ENCODE measurements around the gene PER1. TPM values are rescaled to one million over a fixed set of nuclear protein-coding genes. Genes with fewer than 3 reads are reported as not detected.

The PER1 gene
- total RNA-seq, 4 donors from 2014 or later: 105 to 263 (median 164) TPM

- intact Hi-C loops (cut with DNase I; ENCODE audit: low total_unique reads): no loop called here
- Histone ChIP-seq H3K9me3 (no peaks in the 10 kb centered on the region), H3K27me3 (peaks cover 31 to 44% (median 37%) of the 10 kb centered on the region in 3 donors), H3K4me1 (peaks cover 63 to 71% of the 10 kb centered on the region in 2 donors), H3K4me3 (peak overlapping the region; percentile 51 to 63 (median 56)), H3K36me3 (no peaks in the 10 kb centered on the region), H3K27ac (peak overlapping the region in 1 of 4 donors; percentile 4)
- DNase-seq (no peak), ATAC-seq (no peak)
- TF ChIP-seq POLR2A (IDR thresholded peaks at IDR 0.05) (no peak), CTCF (IDR thresholded peaks at IDR 0.05 in 4 of 5, conservative IDR thresholded peaks at IDR 0.05 in 1 of 5) (no peak)
- in situ Hi-C loops (cut with MboI; ENCODE audit: low sequenced_read_pairs in 4 of 4): loop anchor here in 2 of 4 donors (10.0 kb wide), 2 partner anchors 52 to 62 kb away; partner anchors contain the start of gene TMEM107 (in 1 of the 2)
Observed at GRCh38 chr17:8122924-8123694, 29.1 kb downstream of the PER1 start.

- no peak overlapping the region for H3K27ac ChIP-seq
- TF ChIP-seq CTCF (IDR thresholded peaks at IDR 0.05 in 4 of 5, conservative IDR thresholded peaks at IDR 0.05 in 1 of 5): no peak
- TF ChIP-seq POLR2A (IDR thresholded peaks at IDR 0.05): no peak
- peaks cover 31 to 44% (median 37%) of the 10 kb centered on the region in 3 donors for H3K27me3 ChIP-seq
- in situ Hi-C loops (cut with MboI; ENCODE audit: low sequenced_read_pairs in 4 of 4): loop anchor here in 2 of 4 donors (10.0 kb wide), 2 partner anchors 52 to 62 kb away; partner anchors contain the start of gene TMEM107 (in 1 of the 2)
- no peak for ATAC-seq
- H3K4me3 ChIP-seq: peak overlapping the region; percentile 51 to 63 (median 56)
- intact Hi-C loops (cut with DNase I; ENCODE audit: low total_unique reads): no loop called here
- peaks cover 69 to 77% of the 10 kb centered on the region in 2 donors for H3K4me1 ChIP-seq
- no peak for DNase-seq
- H3K36me3 ChIP-seq: no peaks in the 10 kb centered on the region
- H3K9me3 ChIP-seq: no peaks in the 10 kb centered on the region
Observed at GRCh38 chr17:8122422-8122923, 29.7 kb downstream of the PER1 start.

- Histone ChIP-seq H3K4me3 (peak overlapping the region; percentile 51 to 63 (median 56)), H3K9me3 (no peaks in the 10 kb centered on the region), H3K36me3 (no peaks in the 10 kb centered on the region), H3K4me1 (peaks cover 64 to 72% of the 10 kb centered on the region in 2 donors), H3K27me3 (peaks cover 33 to 49% (median 38%) of the 10 kb centered on the region in 3 donors), H3K27ac (peak overlapping the region in 1 of 4 donors; percentile 5)
- DNase-seq (no peak), ATAC-seq (no peak)
- in situ Hi-C loops (cut with MboI; ENCODE audit: low sequenced_read_pairs in 4 of 4) (loop anchor here in 2 of 4 donors (10.0 kb wide), 2 partner anchors 53 to 63 kb away; partner anchors contain the start of gene TMEM107 (in 1 of the 2)), intact Hi-C loops (cut with DNase I; ENCODE audit: low total_unique reads) (no loop called here)
- TF ChIP-seq POLR2A (IDR thresholded peaks at IDR 0.05) (no peak), CTCF (IDR thresholded peaks at IDR 0.05 in 4 of 5, conservative IDR thresholded peaks at IDR 0.05 in 1 of 5) (peak in 3 of 5 experiments; percentile 34 to 61 (median 43))
Observed at GRCh38 chr17:8121681-8122421, 30.4 kb downstream of the PER1 start.

GRCh38 chr17:8121407-8121680 is 30.9 kb downstream of the PER1 start:
- intact Hi-C loops (cut with DNase I; ENCODE audit: low total_unique reads): no loop called here

More at GRCh38 chr17:8121407-8121680, 30.9 kb downstream of the PER1 start:
- Histone ChIP-seq H3K4me1 (peaks cover 62 to 70% of the 10 kb centered on the region in 2 donors), H3K9me3 (no peaks in the 10 kb centered on the region), H3K36me3 (no peaks in the 10 kb centered on the region), H3K27me3 (peaks cover 39 to 49% (median 41%) of the 10 kb centered on the region in 3 donors), H3K27ac (no peak overlapping the region), H3K4me3 (peak overlapping the region; percentile 51 to 63 (median 56))
- ATAC-seq: no peak
- no peak for DNase-seq
- TF ChIP-seq CTCF (IDR thresholded peaks at IDR 0.05 in 4 of 5, conservative IDR thresholded peaks at IDR 0.05 in 1 of 5) (no peak), POLR2A (IDR thresholded peaks at IDR 0.05) (no peak)
- in situ Hi-C loops (cut with MboI; ENCODE audit: low sequenced_read_pairs in 4 of 4): loop anchor here in 2 of 4 donors (10.0 kb wide), 2 partner anchors 53 to 63 kb away; partner anchors contain the start of gene TMEM107 (in 1 of the 2)

Measured in gastrocnemius medialis (tissue), 4 donors.